ENCODE data around the gene PDGFRB.
"Not testable (repeated sequence)": the region's sequence is repeated elsewhere in the genome, so short reads cannot be mapped to it uniquely, and the experiment has no call there.

The PDGFRB gene

GRCh38 chr5:150085950-150086715 lies 69.5 kb downstream of the PDGFRB start, which contains the start of gene CSF1R:
CSF1R (minus strand) TSS chr5:150086554; CDS start chr5:150086427, 127 bp downstream.
- DNase-seq (ENCODE audit: low spot score) = no peak
- FAIRE-seq = no peak

GRCh38 chr5:150085191-150085912 lies 70.3 kb downstream of the PDGFRB start:
- no peak for DNase-seq (ENCODE audit: low spot score)
- FAIRE-seq = no peak

DNA sequence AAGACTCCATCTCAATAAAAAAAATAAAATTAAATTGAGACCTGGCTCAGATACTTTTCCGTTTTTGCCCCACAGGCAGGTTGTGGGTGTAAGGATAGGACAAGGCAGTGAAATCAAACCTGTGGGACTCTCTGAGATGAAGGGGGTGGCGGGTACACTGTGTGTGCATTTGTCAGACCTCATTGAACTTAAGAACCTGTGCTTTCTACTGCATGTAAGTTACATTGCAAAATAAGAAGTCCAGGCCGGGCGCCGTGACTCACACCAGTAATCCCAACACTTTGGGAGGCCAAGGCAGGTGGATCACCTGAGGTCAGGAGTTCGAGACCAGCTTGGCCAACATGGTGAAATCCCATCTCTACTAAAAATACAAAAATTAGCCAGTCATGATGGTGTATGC lies 70.9 kb downstream of the PDGFRB start:
- not testable (repeated sequence) for DNase-seq (ENCODE audit: low spot score); FAIRE-seq

GRCh38 chr5:150082889-150083288 lies 72.8 kb downstream of the PDGFRB start:
- no peak for FAIRE-seq
- DNase-seq (ENCODE audit: low spot score) = no peak

- no peak for DNase-seq (ENCODE audit: low spot score)
- FAIRE-seq = no peak
Observed at GRCh38 chr5:150082374-150082773, 73.3 kb downstream of the PDGFRB start.

- DNase-seq (ENCODE audit: low spot score) (no peak), FAIRE-seq (no peak)
Observed at GRCh38 chr5:150081541-150082283, 73.9 kb downstream of the PDGFRB start.

GRCh38 chr5:150080696-150081435 lies 74.8 kb downstream of the PDGFRB start:
- no peak for FAIRE-seq
- no peak for DNase-seq (ENCODE audit: low spot score)

GRCh38 chr5:150079909-150080461 lies 75.7 kb downstream of the PDGFRB start:
- FAIRE-seq (no peak), DNase-seq (ENCODE audit: low spot score) (no peak)

- FAIRE-seq (no peak), DNase-seq (ENCODE audit: low spot score) (no peak)
Observed at GRCh38 chr5:150078802-150079689, 76.6 kb downstream of the PDGFRB start.

GRCh38 chr5:150077996-150078801 lies 77.4 kb downstream of the PDGFRB start:
- no peak for FAIRE-seq
- DNase-seq (ENCODE audit: low spot score) = no peak

- no peak for FAIRE-seq
- no peak for DNase-seq (ENCODE audit: low spot score)
Observed at GRCh38 chr5:150077060-150077459, 78.6 kb downstream of the PDGFRB start.

DNA sequence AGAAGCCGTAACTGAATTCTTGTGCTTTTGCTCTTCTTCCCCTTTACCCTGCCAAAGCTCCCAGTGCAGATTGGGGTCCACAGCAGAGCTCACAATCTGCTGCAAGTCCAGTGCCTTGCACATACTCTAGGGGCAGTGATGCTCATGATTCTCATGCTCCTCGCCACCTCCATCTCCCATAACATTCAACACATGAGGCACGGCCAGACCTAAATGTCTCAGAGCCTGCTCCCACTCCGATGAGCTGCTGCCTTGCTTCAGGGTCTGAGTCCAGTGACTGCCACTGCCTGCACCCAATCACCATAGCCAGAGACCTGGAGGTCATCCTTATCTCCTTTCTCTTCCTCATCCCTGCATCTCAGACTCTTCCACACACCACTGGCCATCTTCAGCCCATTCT lies 79.8 kb downstream of the PDGFRB start:
- no peak for DNase-seq (ENCODE audit: low spot score)
- FAIRE-seq = no peak

- no peak for FAIRE-seq
- DNase-seq (ENCODE audit: low spot score) = no peak
Observed at GRCh38 chr5:150075233-150075632, 80.4 kb downstream of the PDGFRB start.

DNA sequence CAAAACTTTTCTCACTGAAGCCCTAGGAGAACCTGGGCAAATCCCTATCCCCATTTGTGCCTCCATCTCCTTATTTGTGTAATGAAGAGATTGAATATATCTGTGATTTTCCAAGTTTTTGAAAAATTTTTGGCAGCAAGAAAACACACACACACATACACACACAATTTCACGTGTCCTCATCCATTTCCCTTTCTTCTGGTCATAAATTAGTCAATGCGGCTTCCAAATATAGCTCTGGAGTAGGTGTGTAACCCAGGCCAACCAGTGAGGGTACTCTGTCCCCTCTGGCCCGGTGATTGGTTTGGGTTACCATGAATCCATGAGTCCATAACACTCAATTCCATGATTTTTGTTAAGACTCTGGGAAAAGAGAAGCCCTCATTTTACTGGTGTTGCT lies 82.0 kb downstream of the PDGFRB start:
- no peak for DNase-seq (ENCODE audit: low spot score)
- FAIRE-seq = no peak

DNA sequence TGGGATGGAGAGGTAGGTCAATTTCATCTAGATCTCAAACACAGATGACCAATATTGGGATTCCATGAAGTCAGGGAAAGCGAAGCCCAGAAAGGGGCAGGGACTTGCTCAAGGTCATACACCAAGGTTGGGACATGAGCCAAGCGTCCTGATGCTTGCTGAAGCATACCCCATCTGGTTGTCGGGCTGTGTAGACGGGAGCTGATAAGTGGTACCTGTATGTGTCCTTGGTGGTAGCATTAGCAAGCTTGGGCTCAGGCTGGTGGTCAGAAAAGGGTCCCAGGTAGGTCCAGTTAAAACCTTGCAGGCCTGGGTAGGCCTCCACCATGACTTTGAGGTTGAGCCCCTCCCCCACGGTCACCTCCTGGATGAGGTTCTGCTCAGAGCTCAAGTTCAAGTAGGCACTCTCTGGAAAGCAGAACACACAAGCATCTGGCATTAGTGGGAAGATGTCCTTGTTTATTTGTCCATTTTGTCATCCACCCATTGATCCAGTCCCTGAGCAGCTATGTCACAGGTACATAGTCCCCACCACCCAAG lies 82.5 kb downstream of the PDGFRB start:
- FAIRE-seq (no peak), DNase-seq (ENCODE audit: low spot score) (no peak)

GRCh38 chr5:150070821-150071220 lies 84.8 kb downstream of the PDGFRB start:
- DNase-seq (ENCODE audit: low spot score) = no peak
- FAIRE-seq = no peak

GRCh38 chr5:150069672-150070627 lies 85.7 kb downstream of the PDGFRB start:
- DNase-seq (ENCODE audit: low spot score) (no peak), FAIRE-seq (no peak)

Data from RCC 7860 (cell line).